ENCODE measurements around the gene SRRM3.
"Not testable (repeated sequence)": the region's sequence is repeated elsewhere in the genome, so short reads cannot be mapped to it uniquely, and the experiment has no call there.

SRRM3 gene

GRCh38 chr7:76231583-76231982 lies 29.9 kb downstream of the SRRM3 start:
- DNase-seq: no peak

- no peak for DNase-seq
These were observed 31.0 kb downstream of the SRRM3 start for GRCh38 chr7:76232698-76233097.

GRCh38 chr7:76233538-76234281 lies 32.0 kb downstream of the SRRM3 start:
- DNase-seq: no peak

- no peak for DNase-seq
These were observed 32.5 kb downstream of the SRRM3 start for GRCh38 chr7:76234282-76234584.

- peak; percentile 69 for DNase-seq
These were observed 33.3 kb downstream of the SRRM3 start for GRCh38 chr7:76234931-76235441.

- no peak for DNase-seq
These were observed 34.5 kb downstream of the SRRM3 start for GRCh38 chr7:76236224-76236623.

- no peak for DNase-seq
These were observed 36.6 kb downstream of the SRRM3 start for GRCh38 chr7:76238326-76238725.

GRCh38 chr7:76241141-76241540 lies 39.4 kb downstream of the SRRM3 start:
- no peak for DNase-seq

GRCh38 chr7:76242517-76243063 lies 40.9 kb downstream of the SRRM3 start:
- not testable (repeated sequence) for DNase-seq

- DNase-seq: no peak
These were observed 43.2 kb downstream of the SRRM3 start for GRCh38 chr7:76244781-76245391.

- no peak for DNase-seq
These were observed 45.2 kb downstream of the SRRM3 start for GRCh38 chr7:76246804-76247389.

- no peak for DNase-seq
These were observed 46.2 kb downstream of the SRRM3 start for GRCh38 chr7:76247938-76248337.

- no peak for DNase-seq
These were observed 50.3 kb downstream of the SRRM3 start for GRCh38 chr7:76252021-76252420.

GRCh38 chr7:76254781-76255180 lies 53.1 kb downstream of the SRRM3 start:
- no peak for DNase-seq

GRCh38 chr7:76257973-76258372 lies 56.3 kb downstream of the SRRM3 start:
- no peak for DNase-seq

- DNase-seq: no peak
These were observed 57.7 kb downstream of the SRRM3 start for GRCh38 chr7:76259124-76260093.

GRCh38 chr7:76260171-76260703 lies 58.5 kb downstream of the SRRM3 start:
- DNase-seq: peak; percentile 57

GRCh38 chr7:76261329-76261728 lies 59.6 kb downstream of the SRRM3 start:
- DNase-seq: no peak

GRCh38 chr7:76261931-76262330 lies 60.2 kb downstream of the SRRM3 start:
- no peak for DNase-seq

GRCh38 chr7:76262683-76263402 lies 61.1 kb downstream of the SRRM3 start:
- peak; percentile 26 for DNase-seq

GRCh38 chr7:76265299-76265698 lies 63.6 kb downstream of the SRRM3 start:
- DNase-seq: no peak

Measured in activated CD4-positive, alpha-beta T cell treated with anti-CD3 and anti-CD28 coated beads, Interleukin-2, amount 50 U/mL, for 1 hour (primary cell).